RKO (cell line): ENCODE results near the gene ENO3.

ENCODE experiments used
- DNase-seq: peaks from one replicate; pipeline ENCODE4 v3.0.0-alpha.2; 2016; ENCODE audit warnings: low spot score

ENO3 gene

DNA sequence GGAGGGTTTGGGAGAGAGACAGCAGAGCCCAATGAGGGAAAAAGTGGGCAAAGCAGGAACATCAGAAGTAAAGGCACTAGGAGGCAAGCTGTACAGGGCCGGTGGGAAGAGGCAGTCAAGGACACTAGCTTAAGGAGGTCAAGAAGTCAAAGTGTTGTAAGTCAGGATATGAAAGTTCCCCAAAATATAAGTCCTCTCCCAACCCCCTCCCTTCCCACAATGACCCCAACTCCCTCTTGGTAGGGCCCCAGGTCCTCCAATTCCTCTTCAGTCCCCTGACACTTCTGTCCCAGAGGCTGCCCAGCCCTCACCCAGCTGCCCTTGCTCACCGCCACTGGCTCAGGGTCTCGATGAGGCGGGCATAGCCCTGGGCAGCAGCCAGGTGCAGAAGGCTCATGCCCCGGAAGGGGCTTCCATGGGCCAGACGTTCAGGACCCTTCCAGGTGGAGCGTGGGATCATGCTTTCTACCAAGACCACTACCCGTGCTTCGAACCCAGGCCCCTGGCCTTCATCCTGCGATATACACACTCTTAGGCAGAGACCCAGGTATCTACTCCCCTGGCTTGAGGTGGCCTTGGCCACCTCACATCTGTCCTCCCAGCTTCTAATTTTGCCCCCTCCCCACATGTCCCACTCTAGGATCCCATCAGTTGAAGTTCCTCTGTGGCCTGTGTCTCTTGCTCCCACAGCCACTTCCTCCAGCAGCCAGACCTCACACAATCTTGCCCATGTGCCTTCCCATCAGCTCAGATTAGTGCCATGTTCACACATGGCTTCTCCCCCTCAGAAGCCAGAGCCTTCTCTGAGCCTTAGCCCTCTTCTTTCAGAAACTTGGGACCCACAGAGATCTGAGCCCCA is 22.6 kb downstream of the ENO3 start:
- DNase-seq: no peak

DNA sequence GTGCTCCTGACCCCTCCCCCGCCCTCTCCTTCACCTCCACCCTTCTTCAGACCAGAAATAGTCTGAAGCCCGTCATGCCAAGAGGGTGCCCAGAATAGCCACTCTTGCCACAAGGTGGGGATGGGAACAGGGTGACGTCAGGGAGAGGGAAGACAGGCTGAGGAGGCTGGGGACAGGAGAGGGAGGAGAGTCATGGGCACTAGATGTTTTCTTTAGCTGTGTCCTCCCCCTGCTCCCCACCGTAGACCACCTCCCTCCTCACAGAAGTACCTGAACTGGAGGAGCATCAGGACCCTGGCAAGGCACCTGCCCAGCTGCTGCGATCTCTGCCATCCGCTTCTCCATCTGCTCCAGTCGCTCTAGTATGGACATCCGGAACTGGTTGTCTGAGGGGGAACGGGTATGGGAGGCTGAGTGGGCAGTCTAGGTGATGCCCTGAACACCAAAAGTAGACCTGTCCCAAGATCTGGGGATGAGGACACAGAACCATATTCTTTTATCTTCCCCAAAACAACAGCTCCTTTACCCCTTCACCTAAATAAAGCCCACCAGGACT is 23.3 kb downstream of the ENO3 start:
- no peak for DNase-seq

DNA sequence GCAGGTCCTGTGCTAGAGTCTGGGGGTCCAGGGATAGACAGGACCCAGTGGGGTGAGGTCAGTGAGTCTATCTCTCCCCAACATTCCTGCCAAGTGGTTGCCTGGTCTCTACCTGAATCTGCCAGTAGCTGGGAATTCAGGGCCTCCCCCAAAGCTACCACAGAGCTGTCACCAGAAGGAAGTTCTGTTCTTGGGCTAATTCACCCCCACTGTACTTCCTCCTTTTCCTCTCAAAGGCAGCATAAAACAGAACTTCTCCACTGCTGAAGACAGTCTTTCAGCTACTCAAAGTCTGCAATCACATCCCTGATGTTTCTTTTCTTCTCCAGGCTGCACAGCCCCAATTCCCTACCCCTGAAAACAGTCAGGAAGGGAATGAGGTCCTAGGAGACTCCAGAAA is 27.8 kb downstream of the ENO3 start:
- DNase-seq: no peak

- DNase-seq: peak; percentile 29
Observed at GRCh38 chr17:4980644-4981216, 29.8 kb downstream of the ENO3 start.

DNA sequence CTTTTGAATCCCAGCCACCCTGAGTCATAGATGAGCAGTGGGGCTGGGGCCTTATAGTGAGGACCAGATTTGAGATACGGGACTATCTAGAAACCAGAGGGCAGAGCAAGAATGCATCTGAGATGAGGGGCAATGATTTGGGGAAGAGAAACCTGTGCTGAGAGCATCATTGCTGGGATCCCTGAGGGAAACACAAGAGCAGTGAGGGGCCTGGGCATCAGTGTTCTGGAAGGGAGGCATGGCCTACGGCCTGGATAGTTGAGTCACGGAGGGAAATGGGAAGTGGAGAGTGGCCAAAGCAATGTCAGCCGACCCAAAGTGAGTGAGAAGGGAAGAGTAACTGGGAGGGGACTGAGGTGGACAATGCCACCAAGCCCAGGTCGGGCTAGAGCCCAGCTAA is 31.4 kb downstream of the ENO3 start:
- no peak for DNase-seq

DNA sequence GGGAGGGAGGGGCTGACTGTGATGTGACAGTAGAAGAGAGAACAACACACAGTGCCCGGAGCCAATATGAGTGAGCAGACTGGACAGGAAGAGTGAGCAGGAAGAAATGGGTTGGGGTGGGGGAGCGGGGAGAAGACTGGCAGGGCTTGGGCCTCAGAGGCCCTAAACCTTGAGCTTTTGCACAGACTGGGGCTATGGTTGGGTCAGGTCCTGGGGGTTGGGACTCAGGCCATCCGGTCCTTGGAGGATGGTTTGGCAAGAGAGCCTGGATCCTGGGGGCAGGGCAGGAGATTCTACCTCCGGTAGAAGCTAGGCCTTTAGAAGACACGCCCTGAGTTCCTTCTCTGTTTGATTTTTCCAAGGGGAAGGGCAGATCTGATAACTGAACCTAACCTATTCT is 35.5 kb downstream of the ENO3 start:
- DNase-seq: peak; percentile 68

GRCh38 chr17:4986951-4987766 is 36.2 kb downstream of the ENO3 start, which contains the start of gene CAMTA2:
Gene CAMTA2, minus strand, starts transcription at chr17:4987675. Its CDS starts 1,453 bp downstream, at chr17:4986222.
- DNase-seq: peak; percentile 81

GRCh38 chr17:4987767-4988567 is 37.0 kb downstream of the ENO3 start:
- DNase-seq: no peak

DNA sequence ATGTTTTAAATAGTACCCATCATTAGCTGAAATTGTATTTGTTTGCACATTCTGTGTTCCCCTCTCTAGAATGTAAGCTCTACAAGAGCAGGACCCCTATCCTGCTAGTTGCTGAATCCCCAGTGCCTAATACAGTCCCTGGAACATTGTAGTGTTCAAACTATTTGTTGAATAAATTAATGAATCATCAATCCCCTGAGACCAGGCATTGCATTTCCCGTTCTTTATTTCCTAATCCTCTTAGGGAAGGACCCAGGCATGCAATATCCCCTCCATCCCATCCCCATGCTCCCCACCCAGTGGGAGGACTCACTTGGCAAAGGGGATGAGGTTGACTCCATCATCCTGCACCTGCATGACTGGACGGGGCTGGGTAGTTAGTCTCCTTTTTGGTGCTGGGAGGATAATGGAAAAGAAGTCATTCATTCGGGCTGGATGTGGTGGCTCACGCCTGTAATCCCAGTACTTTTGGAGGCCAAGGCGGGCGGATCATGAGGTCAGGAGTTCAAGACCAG is 43.2 kb downstream of the ENO3 start:
- DNase-seq: no peak

- DNase-seq: peak; percentile 90
Observed at GRCh38 chr17:4997302-4998026, 46.5 kb downstream of the ENO3 start, which contains the start of the genes INCA1 and KIF1C. Gene INCA1, minus strand, starts transcription at chr17:4997522. Its CDS starts 3,085 bp downstream, at chr17:4994437. Gene KIF1C, plus strand, starts transcription at chr17:4997950. Its CDS starts 2,297 bp downstream, at chr17:5000247.

DNA sequence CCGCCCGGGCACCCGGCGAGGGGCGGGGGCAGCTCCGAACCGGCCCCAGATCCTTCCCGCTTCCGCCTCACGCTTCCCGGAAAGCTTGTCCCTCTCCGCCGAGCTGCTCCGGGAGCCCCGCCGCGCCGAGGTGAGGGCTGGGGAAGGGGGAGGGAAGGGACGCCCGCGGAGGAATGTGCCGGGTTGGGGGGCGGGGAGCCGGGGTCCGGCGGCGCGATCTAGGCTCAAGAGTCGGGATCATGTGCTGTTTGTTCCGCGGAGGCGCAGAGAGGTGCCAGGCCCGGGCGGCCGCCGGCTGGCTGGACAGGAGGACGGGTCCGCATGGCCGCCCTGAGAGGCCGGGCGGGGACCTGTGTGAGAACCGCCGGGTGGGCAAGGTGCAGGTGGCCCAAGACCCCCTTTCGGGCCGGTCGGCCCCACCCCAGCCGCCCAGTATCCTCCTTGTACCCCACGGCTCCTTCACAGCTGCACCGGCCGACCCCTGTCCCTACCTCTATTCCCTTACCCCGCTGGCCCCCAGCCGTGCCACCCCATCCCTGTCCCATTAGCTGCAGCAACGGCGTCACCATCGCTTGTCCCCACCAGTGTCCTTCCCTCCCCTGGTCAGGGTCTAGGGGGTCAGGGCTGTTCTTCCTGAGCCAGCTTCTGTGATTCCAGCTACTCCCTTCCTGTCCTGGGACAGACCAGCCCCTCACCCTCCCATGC is 47.3 kb downstream of the ENO3 start:
- no peak for DNase-seq

GRCh38 chr17:4998732-4999429 is 48.0 kb downstream of the ENO3 start:
- no peak for DNase-seq

DNA sequence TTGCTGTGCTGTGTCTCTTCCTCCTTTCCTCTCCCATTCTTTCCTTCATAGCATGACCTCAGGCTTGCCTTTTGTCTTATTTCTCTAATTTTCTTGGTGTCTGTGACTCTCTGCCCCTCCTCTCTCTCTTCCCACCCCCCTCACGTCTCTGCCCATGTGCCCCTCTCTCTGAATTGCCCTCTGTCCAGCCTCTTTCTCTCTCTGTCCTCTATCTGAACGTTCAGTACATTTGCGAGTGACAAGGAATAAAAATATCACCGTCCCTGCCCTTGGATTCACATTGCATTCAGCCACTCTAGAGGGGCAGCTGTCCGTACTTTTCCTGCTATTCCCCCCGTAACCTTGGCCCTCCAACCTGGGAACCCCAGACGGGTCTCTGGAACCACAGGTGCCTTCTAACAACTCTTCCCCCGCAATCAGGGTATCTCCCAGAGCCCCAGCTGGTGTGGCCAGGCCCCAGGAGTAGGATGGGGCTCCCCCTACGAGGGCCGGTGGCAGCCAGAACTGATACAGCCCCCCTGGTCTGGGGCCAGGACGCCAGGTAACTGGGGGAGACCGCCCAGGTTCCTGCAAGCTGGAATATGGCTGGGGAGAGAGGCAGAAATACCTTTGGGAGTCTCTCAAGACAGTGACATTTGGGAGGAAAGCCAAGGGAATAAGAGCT is 48.6 kb downstream of the ENO3 start:
- no peak for DNase-seq

GRCh38 chr17:5000237-5000639 is 49.3 kb downstream of the ENO3 start:
- no peak for DNase-seq

- no peak for DNase-seq
Observed at GRCh38 chr17:5002121-5002788, 51.3 kb downstream of the ENO3 start.

GRCh38 chr17:5003214-5003867 is 52.4 kb downstream of the ENO3 start:
- no peak for DNase-seq
